Stimulated activated naive CD8-positive, alpha-beta T cell treated with anti-CD3 and anti-CD28 coated beads, Interleukin-15, amount 100 ng/mL, for 72 hours (primary cell): ENCODE results near the gene RAPGEF1.

Experiments used
- ATAC-seq: fragments of 150-1000 bp; cut with Tn5 transposase; 2 replicates; pipeline ENCODE4 v1.10.0; 2021; ENCODE audit warnings: mild to moderate bottlenecking, moderate library complexity
- DNase-seq, 2 donors: peaks; one replicate each; pipeline ENCODE4 v3.0.0; 2021 to 2022
- H3K27ac Mint-ChIP-seq, 2 donors: one replicate each; pipeline ENCODE4 v1.8.0; 2022; ENCODE audit warnings: mild to moderate bottlenecking in 2 of 2, mixed read lengths in 2 of 2, moderate library complexity in 2 of 2
- H3K27me3 Mint-ChIP-seq: one replicate; pipeline ENCODE4 v1.8.0; 2022; ENCODE audit warnings: mixed read lengths
- H3K4me1 Mint-ChIP-seq: one replicate; pipeline ENCODE4 v1.8.0; 2022; ENCODE audit warnings: mild to moderate bottlenecking, mixed read lengths
- H3K4me3 Mint-ChIP-seq, 2 donors: one replicate each; pipeline ENCODE4 v1.8.0; 2022; ENCODE audit warnings: mild to moderate bottlenecking in 2 of 2, mixed read lengths in 2 of 2, moderate library complexity in 1 of 2
- H3K9me3 Mint-ChIP-seq, 2 donors: one replicate each; pipeline ENCODE4 v1.8.0; 2022; ENCODE audit warnings: mixed read lengths in 2 of 2

RAPGEF1 gene

GRCh38 chr9:131530546-131530919, 209.3 kb downstream of the RAPGEF1 start:
- H3K4me1 Mint-ChIP-seq = peaks cover 40% of the 10 kb centered on the region
- peak overlapping the region; percentile 65 to 76 for H3K27ac Mint-ChIP-seq
- peak in 1 of 2 donors; percentile 35 for DNase-seq
- peak overlapping the region; percentile 85 to 88 for H3K4me3 Mint-ChIP-seq
- no peaks in the 10 kb centered on the region for H3K9me3 Mint-ChIP-seq
- H3K27me3 Mint-ChIP-seq = no peaks in the 10 kb centered on the region
- peak; percentile 33 for ATAC-seq

GRCh38 chr9:131529597-131530545, 210.0 kb downstream of the RAPGEF1 start:
- Mint-ChIP-seq H3K27me3 (no peaks in the 10 kb centered on the region), H3K9me3 (no peaks in the 10 kb centered on the region), H3K4me3 (peak overlapping the region; percentile 85 to 88), H3K27ac (peak overlapping the region; percentile 65 to 83), H3K4me1 (peaks cover 39% of the 10 kb centered on the region)
- ATAC-seq = no peak
- DNase-seq = no peak

- no peak for ATAC-seq
- H3K4me3 Mint-ChIP-seq = peak overlapping the region in 1 of 2 donors; percentile 10
These were observed 210.9 kb downstream of the RAPGEF1 start for GRCh38 chr9:131528886-131529505.

GRCh38 chr9:131528186-131528585, 211.7 kb downstream of the RAPGEF1 start:
- Mint-ChIP-seq H3K27ac (no peak overlapping the region), H3K4me3 (no peak overlapping the region), H3K27me3 (no peaks in the 10 kb centered on the region), H3K9me3 (no peaks in the 10 kb centered on the region), H3K4me1 (peaks cover 33% of the 10 kb centered on the region)
- ATAC-seq (no peak), DNase-seq (no peak)

More at GRCh38 chr9:131528886-131529505, 210.9 kb downstream of the RAPGEF1 start:
- peaks cover 35% of the 10 kb centered on the region for H3K4me1 Mint-ChIP-seq
- no peak for DNase-seq
- no peaks in the 10 kb centered on the region for H3K27me3 Mint-ChIP-seq
- H3K9me3 Mint-ChIP-seq = no peaks in the 10 kb centered on the region
- H3K27ac Mint-ChIP-seq = no peak overlapping the region
